Neural cell (in vitro differentiated cells): ENCODE measurements around the gene SERPINB6. TPM values are rescaled to one million over a fixed set of nuclear protein-coding genes. Genes with fewer than 3 reads are reported as not detected.

Experiments used
- H2AFZ ChIP-seq: fragments of 200-600, 300-800 bp; sonication (generic), shearing (Covaris generic); 2 replicates; pipeline ENCODE4 v1.6.0; 2014; ENCODE audit warnings: low read depth, mild to moderate bottlenecking, antibody characterized with exemption, low read length, moderate library complexity
- H3F3A ChIP-seq: fragments of 200-600 bp; shearing (Covaris generic); 2 replicates; pipeline ENCODE4 v1.6.1; 2016; ENCODE audit warnings: mild to moderate bottlenecking, moderate library complexity, mixed read lengths, antibody characterized with exemption, low read length; ENCODE audit not compliant: insufficient read depth, poor library complexity, severe bottlenecking
- H3K27ac ChIP-seq: fragments of 200-600, 300-800 bp; sonication (generic), shearing (Covaris generic); 2 replicates; pipeline ENCODE4 v1.5.1; 2014; ENCODE audit warnings: mild to moderate bottlenecking, low read length, moderate library complexity
- H3K27me3 ChIP-seq: fragments of 300-800, 200-600 bp; sonication (generic), shearing (Covaris generic); 2 replicates; pipeline ENCODE4 v1.6.0; 2014; ENCODE audit warnings: mild to moderate bottlenecking, low read depth, low read length, moderate library complexity; ENCODE audit not compliant: insufficient read depth
- H3K36me3 ChIP-seq: fragments of 300-800, 200-600 bp; sonication (generic), shearing (Covaris generic); 2 replicates; pipeline ENCODE4 v1.5.1; 2014; ENCODE audit warnings: mild to moderate bottlenecking, antibody characterized with exemption, low read length, moderate library complexity; ENCODE audit not compliant: insufficient read depth
- H3K4me2 ChIP-seq: fragments of 300-800, 200-600 bp; sonication (generic), shearing (Covaris generic); 2 replicates; pipeline ENCODE4 v1.6.0; 2014; ENCODE audit warnings: mild to moderate bottlenecking, low read length
- H3K4me3 ChIP-seq: fragments of 300-800, 200-600 bp; sonication (generic), shearing (Covaris generic); 2 replicates; pipeline ENCODE4 v1.5.1; 2014; ENCODE audit warnings: mild to moderate bottlenecking, low read length, moderate library complexity
- H3K79me2 ChIP-seq: fragments of 200-600 bp; shearing (Covaris generic); replicated peaks from 2 replicates; pipeline ENCODE4 v1.6.0; 2014; ENCODE audit warnings: mild to moderate bottlenecking, low read length, moderate library complexity; ENCODE audit not compliant: insufficient read depth
- H3K9ac ChIP-seq: fragments of 300-800, 200-600 bp; sonication (generic), shearing (Covaris generic); 2 replicates; pipeline ENCODE4 v1.6.1; 2016; ENCODE audit warnings: mild to moderate bottlenecking, low read length, mixed read lengths
- H3K9me2 ChIP-seq: fragments of 200-600 bp; shearing (Covaris generic); 2 replicates; pipeline ENCODE4 v1.6.1; 2016; ENCODE audit warnings: mild to moderate bottlenecking, low read length, mixed read lengths; ENCODE audit not compliant: insufficient read depth
- H3K9me3 ChIP-seq: fragments of 200-600, 300-800 bp; sonication (generic), shearing (Covaris generic); 2 replicates; pipeline ENCODE4 v1.6.1; 2016; ENCODE audit warnings: mild to moderate bottlenecking, mixed run types, low read length, moderate library complexity, mixed read lengths
- H4K20me1 ChIP-seq: fragments of 200-600 bp; shearing (Covaris generic); 2 replicates; pipeline ENCODE4 v1.6.1; 2016; ENCODE audit warnings: mild to moderate bottlenecking, mixed run types; ENCODE audit not compliant: insufficient read depth
- CTCF ChIP-seq: fragments of 450-650 bp; IDR thresholded peaks from 2 replicates; pipeline ENCODE4 v1.5.1; 2014; ENCODE audit warnings: antibody characterized with exemption, mild to moderate bottlenecking, moderate library complexity; ENCODE audit not compliant: poor library complexity, severe bottlenecking
- EP300 ChIP-seq: fragments of 450-650 bp; conservative IDR thresholded peaks from 2 replicates; pipeline ENCODE4 v1.6.1; 2014; ENCODE audit warnings: antibody characterized with exemption, mild to moderate bottlenecking, moderate library complexity; ENCODE audit not compliant: poor library complexity, severe bottlenecking
- EZH2 ChIP-seq: fragments of 200-600, 300-800 bp; shearing (Covaris generic), sonication (generic); IDR thresholded peaks from 2 replicates; pipeline ENCODE4 v1.6.1; 2014; ENCODE audit warnings: antibody characterized with exemption, low read length, borderline replicate concordance, mild to moderate bottlenecking; ENCODE audit not compliant: insufficient read depth, poor library complexity, severe bottlenecking
- MXI1 ChIP-seq: fragments of 450-650 bp; conservative IDR thresholded peaks from 2 replicates; pipeline ENCODE4 v1.6.1; 2014; ENCODE audit warnings: antibody characterized with exemption, mild to moderate bottlenecking; ENCODE audit not compliant: poor library complexity, severe bottlenecking
- POLR2AphosphoS5 ChIP-seq: IDR thresholded peaks from 2 replicates; pipeline ENCODE4 v1.6.1; 2012
- RAD21 ChIP-seq: fragments of 450-650 bp; conservative IDR thresholded peaks from 2 replicates; pipeline ENCODE4 v1.6.1; 2014; ENCODE audit warnings: antibody characterized with exemption, mild to moderate bottlenecking, moderate library complexity
- REST ChIP-seq: IDR thresholded peaks from 2 replicates; pipeline ENCODE4 v1.6.1; 2012; ENCODE audit warnings: borderline replicate concordance
- SMC3 ChIP-seq: fragments of 450-650 bp; conservative IDR thresholded peaks from 2 replicates; pipeline ENCODE4 v1.6.1; 2014; ENCODE audit warnings: antibody characterized with exemption, mild to moderate bottlenecking, moderate library complexity; ENCODE audit not compliant: poor library complexity
- TAF1 ChIP-seq: IDR thresholded peaks from 2 replicates; pipeline ENCODE4 v1.6.1; 2012; ENCODE audit warnings: low read depth
- polyA plus RNA-seq: library from polyadenylated mRNA; depleted of rRNA; stranded (reverse); fragments of >200 nt; gene quantifications from 2 replicates; pipeline ENCODE4 v1.2.3, GENCODE V29; 2014

SERPINB6 gene
- polyA plus RNA-seq, 1 donor from 2014 or later, result 2.3 TPM

GRCh38 chr6:2992330-2992979 lies 21.1 kb upstream of the SERPINB6 start:
- Histone ChIP-seq H3K9me3 (no peaks in the 10 kb centered on the region), H3K36me3 (no peaks in the 10 kb centered on the region), H3F3A (peaks cover 19% of the 10 kb centered on the region), H4K20me1 (no peaks in the 10 kb centered on the region), H3K4me3 (no peak overlapping the region), H2AFZ (no peak overlapping the region), H3K9me2 (no peaks in the 10 kb centered on the region), H3K27ac (no peak overlapping the region), H3K4me2 (no peak overlapping the region), H3K9ac (no peak overlapping the region), H3K79me2 (peaks cover 5% of the 10 kb centered on the region), H3K27me3 (no peaks in the 10 kb centered on the region)
- no peak for TF ChIP-seq TAF1
- no peak for TF ChIP-seq REST
- no peak for TF ChIP-seq RAD21
- TF ChIP-seq EP300, result no peak
- no peak for TF ChIP-seq CTCF
- no peak for TF ChIP-seq MXI1
- TF ChIP-seq SMC3, result no peak
- TF ChIP-seq EZH2, result no peak
- TF ChIP-seq POLR2AphosphoS5, result no peak

- Histone ChIP-seq H3K79me2 (peaks cover 5% of the 10 kb centered on the region), H3K9me2 (no peaks in the 10 kb centered on the region), H3K4me3 (peak overlapping the region; percentile 91), H2AFZ (no peak overlapping the region), H3K4me2 (no peak overlapping the region), H4K20me1 (no peaks in the 10 kb centered on the region), H3F3A (peaks cover 19% of the 10 kb centered on the region), H3K9ac (peak overlapping the region; percentile 99), H3K27ac (peak overlapping the region; percentile 100), H3K27me3 (no peaks in the 10 kb centered on the region), H3K36me3 (no peaks in the 10 kb centered on the region), H3K9me3 (no peaks in the 10 kb centered on the region)
- TF ChIP-seq EZH2 (no peak), CTCF (no peak), RAD21 (no peak), REST (no peak), TAF1 (no peak)
Observed at GRCh38 chr6:2990932-2991506, 19.7 kb upstream of the SERPINB6 start.
